Hepatocyte (in vitro differentiated cells): ENCODE data around the gene NOTCH4.

Experiments
- EZH2 ChIP-seq: fragments of 200-600 bp; sonication (generic); IDR thresholded peaks from 2 replicates; pipeline ENCODE4 v1.6.1; 2016; ENCODE audit warnings: antibody characterized with exemption, mild to moderate bottlenecking, borderline replicate concordance
- EZH2phosphoT487 ChIP-seq: fragments of 200-600 bp; sonication (generic); IDR thresholded peaks from one replicate; pipeline ENCODE4 v1.6.1; 2018; ENCODE audit warnings: antibody characterized with exemption, mild to moderate bottlenecking, low read depth, moderate library complexity; ENCODE audit not compliant: unreplicated experiment, severe bottlenecking
- TF ChIP-seq, protein P1 (sequence below): fragments of 200-600 bp; sonication (generic); IDR thresholded peaks from 2 replicates; pipeline ENCODE4 v1.5.1; 2016; ENCODE audit warnings: antibody characterized with exemption, mild to moderate bottlenecking; ENCODE audit not compliant: poor library complexity

DNA sequence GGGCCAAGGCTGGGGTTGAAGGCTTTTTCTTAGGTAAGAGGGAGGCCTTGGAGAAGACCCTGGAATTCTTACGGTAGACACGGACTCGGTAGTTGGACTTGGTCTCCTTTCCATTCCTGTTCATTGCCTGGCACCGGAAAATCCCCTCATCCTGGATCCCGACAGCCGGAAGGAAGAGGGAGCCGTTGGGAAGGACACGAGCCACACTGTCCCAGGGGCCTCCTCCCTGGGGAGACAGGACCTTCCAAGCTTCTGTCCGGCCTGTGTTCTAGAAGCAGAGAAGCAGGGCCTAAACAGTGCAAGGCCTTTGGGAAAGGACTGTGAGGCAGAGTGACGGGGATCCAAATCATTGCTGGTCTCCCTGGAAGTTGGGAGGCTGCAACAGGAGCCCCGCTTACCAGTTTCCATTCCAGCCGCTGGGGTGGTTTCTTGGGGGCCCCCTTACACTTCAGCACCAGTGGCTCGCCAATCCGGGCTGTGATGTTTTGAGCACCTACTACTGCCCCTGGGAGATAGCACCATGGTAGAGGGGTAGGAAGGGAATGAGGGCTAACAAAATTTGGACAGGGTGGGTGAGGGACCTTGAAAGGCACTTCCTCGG, 40.3 kb downstream of the NOTCH4 start:
- TF ChIP-seq, protein P1, sequence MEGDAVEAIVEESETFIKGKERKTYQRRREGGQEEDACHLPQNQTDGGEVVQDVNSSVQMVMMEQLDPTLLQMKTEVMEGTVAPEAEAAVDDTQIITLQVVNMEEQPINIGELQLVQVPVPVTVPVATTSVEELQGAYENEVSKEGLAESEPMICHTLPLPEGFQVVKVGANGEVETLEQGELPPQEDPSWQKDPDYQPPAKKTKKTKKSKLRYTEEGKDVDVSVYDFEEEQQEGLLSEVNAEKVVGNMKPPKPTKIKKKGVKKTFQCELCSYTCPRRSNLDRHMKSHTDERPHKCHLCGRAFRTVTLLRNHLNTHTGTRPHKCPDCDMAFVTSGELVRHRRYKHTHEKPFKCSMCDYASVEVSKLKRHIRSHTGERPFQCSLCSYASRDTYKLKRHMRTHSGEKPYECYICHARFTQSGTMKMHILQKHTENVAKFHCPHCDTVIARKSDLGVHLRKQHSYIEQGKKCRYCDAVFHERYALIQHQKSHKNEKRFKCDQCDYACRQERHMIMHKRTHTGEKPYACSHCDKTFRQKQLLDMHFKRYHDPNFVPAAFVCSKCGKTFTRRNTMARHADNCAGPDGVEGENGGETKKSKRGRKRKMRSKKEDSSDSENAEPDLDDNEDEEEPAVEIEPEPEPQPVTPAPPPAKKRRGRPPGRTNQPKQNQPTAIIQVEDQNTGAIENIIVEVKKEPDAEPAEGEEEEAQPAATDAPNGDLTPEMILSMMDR: no peak
- TF ChIP-seq EZH2 (no peak), EZH2phosphoT487 (no peak)
